Neural cell (in vitro differentiated cells): Measurements from ENCODE around the gene OVCA2.

Experiments used
- CTCF ChIP-seq: fragments of 450-650 bp; IDR thresholded peaks from 2 replicates; pipeline ENCODE4 v1.5.1; 2014; ENCODE audit warnings: antibody characterized with exemption, mild to moderate bottlenecking, moderate library complexity; ENCODE audit not compliant: poor library complexity, severe bottlenecking
- EP300 ChIP-seq: fragments of 450-650 bp; conservative IDR thresholded peaks from 2 replicates; pipeline ENCODE4 v1.6.1; 2014; ENCODE audit warnings: antibody characterized with exemption, mild to moderate bottlenecking, moderate library complexity; ENCODE audit not compliant: poor library complexity, severe bottlenecking
- EZH2 ChIP-seq: fragments of 200-600, 300-800 bp; shearing (Covaris generic), sonication (generic); IDR thresholded peaks from 2 replicates; pipeline ENCODE4 v1.6.1; 2014; ENCODE audit warnings: antibody characterized with exemption, low read length, borderline replicate concordance, mild to moderate bottlenecking; ENCODE audit not compliant: insufficient read depth, poor library complexity, severe bottlenecking
- POLR2AphosphoS5 ChIP-seq: IDR thresholded peaks from 2 replicates; pipeline ENCODE4 v1.6.1; 2012
- RAD21 ChIP-seq: fragments of 450-650 bp; conservative IDR thresholded peaks from 2 replicates; pipeline ENCODE4 v1.6.1; 2014; ENCODE audit warnings: antibody characterized with exemption, mild to moderate bottlenecking, moderate library complexity
- REST ChIP-seq: IDR thresholded peaks from 2 replicates; pipeline ENCODE4 v1.6.1; 2012; ENCODE audit warnings: borderline replicate concordance
- TAF1 ChIP-seq: IDR thresholded peaks from 2 replicates; pipeline ENCODE4 v1.6.1; 2012; ENCODE audit warnings: low read depth

- no peak for TF ChIP-seq CTCF
- TF ChIP-seq TAF1: no peak
- no peak for TF ChIP-seq POLR2AphosphoS5
- TF ChIP-seq REST: no peak
- TF ChIP-seq EP300: no peak
- TF ChIP-seq RAD21: no peak
- no peak for TF ChIP-seq EZH2
Observed at GRCh38 chr17:2012499-2012898, 29.3 kb upstream of the OVCA2 start.
